ENCODE measurements around the gene RO60. TPM values are rescaled to one million over a fixed set of nuclear protein-coding genes. Genes with fewer than 3 reads are reported as not detected.

Gene RO60
- total RNA-seq, 1 experiment from 2014 or later: 63.6 TPM

- peaks cover 5% of the 10 kb centered on the region for H3K9me3 Mint-ChIP-seq (ENCODE audit: low read depth, unreplicated experiment)
- no peak overlapping the region for H3K27ac Mint-ChIP-seq (ENCODE audit: unreplicated experiment)
- no peak for TF ChIP-seq CTCF (IDR thresholded peaks at IDR 0.05; ENCODE audit: unreplicated experiment)
- no peak overlapping the region for H3K4me3 Mint-ChIP-seq (ENCODE audit: low read depth, unreplicated experiment)
- BruUV-seq (replicated peaks): no TSS peak
- DNase-seq: no peak
- H3K36me3 Mint-ChIP-seq (ENCODE audit: insufficient read depth, unreplicated experiment): peaks cover 47% of the 10 kb centered on the region
- no peaks in the 10 kb centered on the region for H3K4me1 Mint-ChIP-seq (ENCODE audit: low read depth, unreplicated experiment)
- CTCF ChIA-PET: no interaction called here
- intact Hi-C loops (cut with micrococcal nuclease; ENCODE audit: unreplicated experiment): no loop called here
- no peaks in the 10 kb centered on the region for H3K27me3 Mint-ChIP-seq (ENCODE audit: unreplicated experiment)
These were observed 18.6 kb downstream of the RO60 start for GRCh38 chr1:193077991-193078390.

GRCh38 chr1:193079187-193079586, 19.8 kb downstream of the RO60 start:
- DNase-seq: no peak
- Mint-ChIP-seq H3K27me3 (ENCODE audit: unreplicated experiment) (no peaks in the 10 kb centered on the region), H3K4me1 (ENCODE audit: low read depth, unreplicated experiment) (no peaks in the 10 kb centered on the region), H3K27ac (ENCODE audit: unreplicated experiment) (no peak overlapping the region), H3K9me3 (ENCODE audit: low read depth, unreplicated experiment) (peaks cover 5% of the 10 kb centered on the region), H3K4me3 (ENCODE audit: low read depth, unreplicated experiment) (no peak overlapping the region), H3K36me3 (ENCODE audit: insufficient read depth, unreplicated experiment) (peaks cover 47% of the 10 kb centered on the region)
- intact Hi-C loops (cut with micrococcal nuclease; ENCODE audit: unreplicated experiment): no loop called here
- TF ChIP-seq CTCF (IDR thresholded peaks at IDR 0.05; ENCODE audit: unreplicated experiment): no peak
- no TSS peak for BruUV-seq (replicated peaks)
- CTCF ChIA-PET: no interaction called here

- no peak for TF ChIP-seq CTCF (IDR thresholded peaks at IDR 0.05; ENCODE audit: unreplicated experiment)
- DNase-seq: no peak
- H3K4me3 Mint-ChIP-seq (ENCODE audit: low read depth, unreplicated experiment): no peak overlapping the region
- no peaks in the 10 kb centered on the region for H3K4me1 Mint-ChIP-seq (ENCODE audit: low read depth, unreplicated experiment)
- intact Hi-C loops (cut with micrococcal nuclease; ENCODE audit: unreplicated experiment): no loop called here
- CTCF ChIA-PET: interaction anchor here (1.4 kb wide), 1 partner anchor 9 kb away, joined by 3 read pairs; no protein-coding TSS in a partner anchor
- no peak overlapping the region for H3K27ac Mint-ChIP-seq (ENCODE audit: unreplicated experiment)
- H3K9me3 Mint-ChIP-seq (ENCODE audit: low read depth, unreplicated experiment): peaks cover 2% of the 10 kb centered on the region
- no TSS peak for BruUV-seq (replicated peaks)
- peaks cover 49% of the 10 kb centered on the region for H3K36me3 Mint-ChIP-seq (ENCODE audit: insufficient read depth, unreplicated experiment)
- H3K27me3 Mint-ChIP-seq (ENCODE audit: unreplicated experiment): no peaks in the 10 kb centered on the region
These were observed 24.1 kb downstream of the RO60 start for GRCh38 chr1:193083365-193084088.

- no peaks in the 10 kb centered on the region for H3K4me1 Mint-ChIP-seq (ENCODE audit: low read depth, unreplicated experiment)
- TF ChIP-seq CTCF (IDR thresholded peaks at IDR 0.05; ENCODE audit: unreplicated experiment): no peak
- intact Hi-C loops (cut with micrococcal nuclease; ENCODE audit: unreplicated experiment): no loop called here
- H3K4me3 Mint-ChIP-seq (ENCODE audit: low read depth, unreplicated experiment): no peak overlapping the region
- CTCF ChIA-PET: interaction anchor here (0.7 kb wide), 1 partner anchor 669 kb away, joined by 3 read pairs; no protein-coding TSS in a partner anchor
- H3K9me3 Mint-ChIP-seq (ENCODE audit: low read depth, unreplicated experiment): no peaks in the 10 kb centered on the region
- no TSS peak for BruUV-seq (replicated peaks)
- H3K27me3 Mint-ChIP-seq (ENCODE audit: unreplicated experiment): no peaks in the 10 kb centered on the region
- no peak for DNase-seq
- H3K27ac Mint-ChIP-seq (ENCODE audit: unreplicated experiment): no peak overlapping the region
- H3K36me3 Mint-ChIP-seq (ENCODE audit: insufficient read depth, unreplicated experiment): peaks cover 34% of the 10 kb centered on the region
These were observed 25.9 kb downstream of the RO60 start for GRCh38 chr1:193085263-193085662.
